SK-N-SH (cell line): ENCODE measurements around the gene AXIN2.

Source experiments
- GABPA ChIP-seq: IDR thresholded peaks from 2 replicates; pipeline ENCODE4 v1.4.0; 2012; ENCODE audit warnings: low read depth, mild to moderate bottlenecking
- MAX ChIP-seq: IDR thresholded peaks from 2 replicates; pipeline ENCODE4 v1.4.0; 2012; ENCODE audit warnings: low read depth
- MXI1 ChIP-seq: IDR thresholded peaks from 2 replicates; pipeline ENCODE4 v1.6.1; 2012; ENCODE audit warnings: mild to moderate bottlenecking, low read depth, low read length, improper control_type of control experiment
- POLR2AphosphoS5 ChIP-seq: IDR thresholded peaks from 2 replicates; pipeline ENCODE4 v1.6.1; 2012; ENCODE audit warnings: low read depth, low read length
- USF2 ChIP-seq: fragments of 150-350 bp; IDR thresholded peaks from 2 replicates; pipeline ENCODE4 v1.6.1; 2017; ENCODE audit warnings: antibody characterized with exemption, low read length, low read depth, borderline replicate concordance
- TF ChIP-seq, protein P1 (sequence below): fragments of 200-600 bp; sonication (generic); IDR thresholded peaks from 2 replicates; pipeline ENCODE4 v1.6.1; 2017; ENCODE audit warnings: antibody characterized with exemption, mild to moderate bottlenecking, moderate library complexity

DNA sequence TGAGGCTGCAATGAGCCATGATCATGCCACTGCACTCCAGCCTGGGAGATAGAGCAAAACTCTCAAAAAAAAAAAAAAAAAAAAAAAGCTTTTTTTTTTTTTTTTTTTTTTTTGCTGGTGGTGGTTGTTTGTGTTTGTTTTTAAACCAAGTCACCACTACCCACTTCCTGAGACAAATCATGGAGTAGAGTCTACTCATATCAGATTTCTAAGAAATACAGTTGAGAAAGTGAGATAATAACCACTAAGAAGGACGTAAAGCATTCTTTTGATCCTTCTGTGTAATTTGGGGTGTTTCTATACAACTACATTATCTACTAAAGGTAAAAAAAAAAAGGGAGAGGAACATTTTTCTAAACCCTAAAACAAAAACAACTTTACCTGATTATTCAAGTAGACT lies 38.0 kb downstream of the AXIN2 start:
- TF ChIP-seq, protein P1, sequence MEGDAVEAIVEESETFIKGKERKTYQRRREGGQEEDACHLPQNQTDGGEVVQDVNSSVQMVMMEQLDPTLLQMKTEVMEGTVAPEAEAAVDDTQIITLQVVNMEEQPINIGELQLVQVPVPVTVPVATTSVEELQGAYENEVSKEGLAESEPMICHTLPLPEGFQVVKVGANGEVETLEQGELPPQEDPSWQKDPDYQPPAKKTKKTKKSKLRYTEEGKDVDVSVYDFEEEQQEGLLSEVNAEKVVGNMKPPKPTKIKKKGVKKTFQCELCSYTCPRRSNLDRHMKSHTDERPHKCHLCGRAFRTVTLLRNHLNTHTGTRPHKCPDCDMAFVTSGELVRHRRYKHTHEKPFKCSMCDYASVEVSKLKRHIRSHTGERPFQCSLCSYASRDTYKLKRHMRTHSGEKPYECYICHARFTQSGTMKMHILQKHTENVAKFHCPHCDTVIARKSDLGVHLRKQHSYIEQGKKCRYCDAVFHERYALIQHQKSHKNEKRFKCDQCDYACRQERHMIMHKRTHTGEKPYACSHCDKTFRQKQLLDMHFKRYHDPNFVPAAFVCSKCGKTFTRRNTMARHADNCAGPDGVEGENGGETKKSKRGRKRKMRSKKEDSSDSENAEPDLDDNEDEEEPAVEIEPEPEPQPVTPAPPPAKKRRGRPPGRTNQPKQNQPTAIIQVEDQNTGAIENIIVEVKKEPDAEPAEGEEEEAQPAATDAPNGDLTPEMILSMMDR: no peak
- TF ChIP-seq USF2 (no peak), MAX (no peak), POLR2AphosphoS5 (no peak), MXI1 (no peak), GABPA (no peak)
